GM21737 (cell line): ENCODE data around the gene NCF2.
A peak's percentile ranks its signal among the peaks of the same experiment; 100 is the strongest.

Experiments
- ATAC-seq: cut with Tn5 transposase; IDR thresholded peaks from one replicate; pipeline ENCODE4 v1.9.1; 2021; ENCODE audit warnings: mild to moderate bottlenecking, moderate library complexity; ENCODE audit not compliant: unreplicated experiment

Gene NCF2

GRCh38 chr1:183553764-183554163 is 36.5 kb downstream of the NCF2 start:
- ATAC-seq = no peak

- no peak for ATAC-seq
Observed at GRCh38 chr1:183553331-183553730, 36.9 kb downstream of the NCF2 start.

GRCh38 chr1:183552891-183553290 is 37.4 kb downstream of the NCF2 start:
- ATAC-seq = no peak

- no peak for ATAC-seq
Observed at GRCh38 chr1:183552441-183552840, 37.8 kb downstream of the NCF2 start.

- no peak for ATAC-seq
Observed at GRCh38 chr1:183551924-183552323, 38.3 kb downstream of the NCF2 start.

GRCh38 chr1:183550915-183551314 is 39.3 kb downstream of the NCF2 start:
- ATAC-seq = no peak

GRCh38 chr1:183548116-183548515 is 42.1 kb downstream of the NCF2 start:
- no peak for ATAC-seq

- no peak for ATAC-seq
Observed at GRCh38 chr1:183546427-183546826, 43.8 kb downstream of the NCF2 start.

GRCh38 chr1:183544598-183545297 is 45.5 kb downstream of the NCF2 start:
- ATAC-seq = no peak

GRCh38 chr1:183543619-183544204 is 46.5 kb downstream of the NCF2 start:
- ATAC-seq = peak; percentile 63

GRCh38 chr1:183537405-183537804 is 52.9 kb downstream of the NCF2 start:
- no peak for ATAC-seq

GRCh38 chr1:183533617-183534174 is 56.6 kb downstream of the NCF2 start:
- no peak for ATAC-seq

GRCh38 chr1:183528577-183528976 is 61.7 kb downstream of the NCF2 start:
- ATAC-seq = no peak

- ATAC-seq = no peak
Observed at GRCh38 chr1:183522104-183522503, 68.2 kb downstream of the NCF2 start.

GRCh38 chr1:183520379-183520778 is 69.9 kb downstream of the NCF2 start:
- no peak for ATAC-seq

GRCh38 chr1:183517401-183517800 is 72.9 kb downstream of the NCF2 start:
- no peak for ATAC-seq

GRCh38 chr1:183516725-183517124 is 73.5 kb downstream of the NCF2 start:
- ATAC-seq = no peak

GRCh38 chr1:183515002-183515689 is 75.1 kb downstream of the NCF2 start:
- no peak for ATAC-seq

GRCh38 chr1:183514235-183514634 is 76.0 kb downstream of the NCF2 start:
- ATAC-seq = no peak

GRCh38 chr1:183512450-183512849 is 77.8 kb downstream of the NCF2 start:
- no peak for ATAC-seq

GRCh38 chr1:183508694-183509093 is 81.6 kb downstream of the NCF2 start:
- no peak for ATAC-seq

GRCh38 chr1:183506561-183506960 is 83.7 kb downstream of the NCF2 start:
- no peak for ATAC-seq
